ENCODE measurements around the gene PPP2R2D.
A peak's percentile ranks its signal among the peaks of the same experiment; 100 is the strongest.

The PPP2R2D gene

DNA sequence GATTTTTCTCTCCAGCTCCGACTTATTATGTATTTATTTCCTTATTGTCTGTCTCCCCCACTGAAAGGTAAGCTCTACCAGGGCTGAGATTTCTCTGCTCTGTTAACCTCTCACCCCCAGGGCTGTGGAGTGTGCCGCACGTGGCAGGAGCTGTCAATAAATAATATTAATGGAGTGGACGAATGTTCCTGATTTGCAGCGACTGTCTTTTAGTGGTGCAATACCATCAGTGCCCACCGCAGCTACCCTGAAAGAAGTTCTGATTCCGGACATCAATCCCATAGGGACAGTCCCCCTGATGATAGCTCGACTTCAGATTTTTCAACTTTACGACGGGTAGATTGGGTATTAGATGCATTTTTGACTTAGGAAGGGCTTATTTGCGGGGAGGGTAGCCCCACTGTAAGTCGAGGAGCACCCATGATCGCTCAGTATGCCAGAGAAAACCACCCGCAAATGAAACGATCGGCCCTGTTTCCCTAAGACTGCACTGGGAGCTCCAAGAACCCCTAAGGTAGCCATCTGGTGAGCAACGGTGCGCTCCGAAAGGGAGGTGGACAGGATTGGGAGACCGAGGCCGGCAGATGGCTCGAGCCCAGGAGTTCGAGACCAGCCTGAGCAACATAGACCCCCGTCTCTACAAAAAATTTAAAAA is 986 bp upstream of the PPP2R2D start:
- no peak for TF ChIP-seq ISL1 (CRISPR knock-in tag; IDR thresholded peaks at IDR 0.05)
- TF ChIP-seq, protein P1, sequence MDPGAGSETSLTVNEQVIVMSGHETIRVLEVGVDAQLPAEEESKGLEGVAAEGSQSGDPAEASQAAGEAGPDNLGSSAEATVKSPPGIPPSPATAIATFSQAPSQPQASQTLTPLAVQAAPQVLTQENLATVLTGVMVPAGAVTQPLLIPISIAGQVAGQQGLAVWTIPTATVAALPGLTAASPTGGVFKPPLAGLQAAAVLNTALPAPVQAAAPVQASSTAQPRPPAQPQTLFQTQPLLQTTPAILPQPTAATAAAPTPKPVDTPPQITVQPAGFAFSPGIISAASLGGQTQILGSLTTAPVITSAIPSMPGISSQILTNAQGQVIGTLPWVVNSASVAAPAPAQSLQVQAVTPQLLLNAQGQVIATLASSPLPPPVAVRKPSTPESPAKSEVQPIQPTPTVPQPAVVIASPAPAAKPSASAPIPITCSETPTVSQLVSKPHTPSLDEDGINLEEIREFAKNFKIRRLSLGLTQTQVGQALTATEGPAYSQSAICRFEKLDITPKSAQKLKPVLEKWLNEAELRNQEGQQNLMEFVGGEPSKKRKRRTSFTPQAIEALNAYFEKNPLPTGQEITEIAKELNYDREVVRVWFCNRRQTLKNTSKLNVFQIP (CRISPR knock-in tag; IDR thresholded peaks at IDR 0.05; ENCODE audit: borderline replicate concordance, low read depth): no peak
- no peak for TF ChIP-seq PPARA (CRISPR knock-in tag; IDR thresholded peaks at IDR 0.05; ENCODE audit: borderline replicate concordance)
- TF ChIP-seq ESRRG (CRISPR knock-in tag; IDR thresholded peaks at IDR 0.05): no peak
- TF ChIP-seq OSR1 (CRISPR knock-in tag; IDR thresholded peaks at IDR 0.05): no peak
- no peak for TF ChIP-seq ARNTL (CRISPR knock-in tag; IDR thresholded peaks at IDR 0.05; ENCODE audit: borderline replicate concordance, low read depth)
- ATAC-seq: peak; percentile 55

DNA sequence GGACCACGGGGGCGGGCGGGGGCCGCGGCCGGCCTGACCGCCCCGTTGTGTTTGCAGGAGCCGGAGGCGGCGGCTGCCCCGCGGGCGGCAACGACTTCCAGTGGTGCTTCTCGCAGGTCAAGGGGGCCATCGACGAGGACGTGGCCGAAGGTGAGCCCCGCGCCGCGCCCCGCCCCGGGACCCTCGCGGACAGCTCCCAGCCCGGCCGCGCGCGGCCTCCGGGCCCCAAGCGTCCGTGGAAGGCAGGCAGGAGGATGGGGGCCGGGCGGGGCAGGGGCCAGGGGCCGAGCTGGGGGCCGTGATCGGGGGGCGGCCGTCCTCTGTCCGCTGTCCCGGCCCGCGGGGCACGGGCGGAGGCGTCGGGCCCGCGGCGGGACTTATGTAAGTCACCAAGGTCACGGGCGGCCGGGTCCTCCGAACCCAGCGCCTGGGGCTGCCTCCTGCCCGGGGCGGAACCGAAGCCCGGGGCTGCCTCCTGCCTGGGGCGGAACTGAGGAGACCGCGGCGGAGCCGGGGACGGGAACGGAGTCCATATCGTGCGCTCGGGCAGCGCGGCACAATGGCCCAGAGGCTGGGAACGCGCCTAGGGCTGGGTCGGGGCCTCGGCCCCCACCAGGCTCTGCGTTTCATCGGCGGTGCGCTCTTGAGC is 497 bp downstream of the PPP2R2D start:
- ATAC-seq: peak; percentile 9
- TF ChIP-seq TCF4 (CRISPR knock-in tag; IDR thresholded peaks at IDR 0.05; ENCODE audit: borderline replicate concordance): no peak
- TF ChIP-seq ZNF70 (CRISPR knock-in tag; IDR thresholded peaks at IDR 0.05): no peak
- TF ChIP-seq, protein P2, sequence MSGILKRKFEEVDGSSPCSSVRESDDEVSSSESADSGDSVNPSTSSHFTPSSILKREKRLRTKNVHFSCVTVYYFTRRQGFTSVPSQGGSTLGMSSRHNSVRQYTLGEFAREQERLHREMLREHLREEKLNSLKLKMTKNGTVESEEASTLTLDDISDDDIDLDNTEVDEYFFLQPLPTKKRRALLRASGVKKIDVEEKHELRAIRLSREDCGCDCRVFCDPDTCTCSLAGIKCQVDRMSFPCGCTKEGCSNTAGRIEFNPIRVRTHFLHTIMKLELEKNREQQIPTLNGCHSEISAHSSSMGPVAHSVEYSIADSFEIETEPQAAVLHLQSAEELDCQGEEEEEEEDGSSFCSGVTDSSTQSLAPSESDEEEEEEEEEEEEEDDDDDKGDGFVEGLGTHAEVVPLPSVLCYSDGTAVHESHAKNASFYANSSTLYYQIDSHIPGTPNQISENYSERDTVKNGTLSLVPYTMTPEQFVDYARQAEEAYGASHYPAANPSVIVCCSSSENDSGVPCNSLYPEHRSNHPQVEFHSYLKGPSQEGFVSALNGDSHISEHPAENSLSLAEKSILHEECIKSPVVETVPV (CRISPR knock-in tag; IDR thresholded peaks at IDR 0.05): no peak
- TF ChIP-seq TOX (CRISPR knock-in tag; IDR thresholded peaks at IDR 0.05; ENCODE audit: borderline replicate concordance): no peak
- no peak for TF ChIP-seq CSDC2 (CRISPR knock-in tag; IDR thresholded peaks at IDR 0.05)
- TF ChIP-seq ZNF565 (CRISPR knock-in tag; conservative IDR thresholded peaks at IDR 0.05; ENCODE audit: low read depth): no peak
- TF ChIP-seq ARNTL (CRISPR knock-in tag; IDR thresholded peaks at IDR 0.05; ENCODE audit: borderline replicate concordance, low read depth): no peak
- TF ChIP-seq, protein P3, sequence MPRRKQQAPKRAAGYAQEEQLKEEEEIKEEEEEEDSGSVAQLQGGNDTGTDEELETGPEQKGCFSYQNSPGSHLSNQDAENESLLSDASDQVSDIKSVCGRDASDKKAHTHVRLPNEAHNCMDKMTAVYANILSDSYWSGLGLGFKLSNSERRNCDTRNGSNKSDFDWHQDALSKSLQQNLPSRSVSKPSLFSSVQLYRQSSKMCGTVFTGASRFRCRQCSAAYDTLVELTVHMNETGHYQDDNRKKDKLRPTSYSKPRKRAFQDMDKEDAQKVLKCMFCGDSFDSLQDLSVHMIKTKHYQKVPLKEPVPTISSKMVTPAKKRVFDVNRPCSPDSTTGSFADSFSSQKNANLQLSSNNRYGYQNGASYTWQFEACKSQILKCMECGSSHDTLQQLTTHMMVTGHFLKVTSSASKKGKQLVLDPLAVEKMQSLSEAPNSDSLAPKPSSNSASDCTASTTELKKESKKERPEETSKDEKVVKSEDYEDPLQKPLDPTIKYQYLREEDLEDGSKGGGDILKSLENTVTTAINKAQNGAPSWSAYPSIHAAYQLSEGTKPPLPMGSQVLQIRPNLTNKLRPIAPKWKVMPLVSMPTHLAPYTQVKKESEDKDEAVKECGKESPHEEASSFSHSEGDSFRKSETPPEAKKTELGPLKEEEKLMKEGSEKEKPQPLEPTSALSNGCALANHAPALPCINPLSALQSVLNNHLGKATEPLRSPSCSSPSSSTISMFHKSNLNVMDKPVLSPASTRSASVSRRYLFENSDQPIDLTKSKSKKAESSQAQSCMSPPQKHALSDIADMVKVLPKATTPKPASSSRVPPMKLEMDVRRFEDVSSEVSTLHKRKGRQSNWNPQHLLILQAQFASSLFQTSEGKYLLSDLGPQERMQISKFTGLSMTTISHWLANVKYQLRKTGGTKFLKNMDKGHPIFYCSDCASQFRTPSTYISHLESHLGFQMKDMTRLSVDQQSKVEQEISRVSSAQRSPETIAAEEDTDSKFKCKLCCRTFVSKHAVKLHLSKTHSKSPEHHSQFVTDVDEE (CRISPR knock-in tag; IDR thresholded peaks at IDR 0.05): no peak
- no peak for TF ChIP-seq RARB (CRISPR knock-in tag; IDR thresholded peaks at IDR 0.05)
- no peak for TF ChIP-seq BACH2 (CRISPR knock-in tag; IDR thresholded peaks at IDR 0.05; ENCODE audit: borderline replicate concordance)
- no peak for TF ChIP-seq ESRRG (CRISPR knock-in tag; IDR thresholded peaks at IDR 0.05)
- TF ChIP-seq, protein P1 (CRISPR knock-in tag; IDR thresholded peaks at IDR 0.05; ENCODE audit: borderline replicate concordance, low read depth): no peak

DNA sequence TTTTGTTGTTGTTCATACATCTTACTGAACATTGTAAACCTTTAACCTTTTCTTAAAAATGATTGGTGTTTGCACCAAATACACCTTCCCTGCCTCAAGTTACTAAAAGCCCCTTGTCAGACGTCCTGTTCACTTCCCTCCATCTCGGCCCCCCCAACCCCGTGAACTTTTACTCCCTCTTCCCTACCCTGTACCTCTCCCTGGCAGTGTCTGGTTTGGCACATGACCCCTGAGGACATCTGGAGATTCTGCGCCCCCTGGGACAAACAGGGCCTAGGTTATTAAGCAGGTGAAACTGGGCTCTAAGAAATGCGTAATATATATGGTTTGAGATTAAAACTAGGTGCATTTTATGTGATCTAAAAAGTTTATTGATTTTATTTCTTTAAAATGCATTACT is 1.4 kb downstream of the PPP2R2D start:
- no peak for ATAC-seq
- no peak for TF ChIP-seq ZNF70 (CRISPR knock-in tag; IDR thresholded peaks at IDR 0.05)
- TF ChIP-seq PPARA (CRISPR knock-in tag; IDR thresholded peaks at IDR 0.05; ENCODE audit: borderline replicate concordance): no peak
- no peak for TF ChIP-seq TOX (CRISPR knock-in tag; IDR thresholded peaks at IDR 0.05; ENCODE audit: borderline replicate concordance)
- TF ChIP-seq, protein P2 (CRISPR knock-in tag; IDR thresholded peaks at IDR 0.05): no peak
- no peak for TF ChIP-seq ZFP3 (CRISPR knock-in tag; IDR thresholded peaks at IDR 0.05)
- TF ChIP-seq, protein P4, sequence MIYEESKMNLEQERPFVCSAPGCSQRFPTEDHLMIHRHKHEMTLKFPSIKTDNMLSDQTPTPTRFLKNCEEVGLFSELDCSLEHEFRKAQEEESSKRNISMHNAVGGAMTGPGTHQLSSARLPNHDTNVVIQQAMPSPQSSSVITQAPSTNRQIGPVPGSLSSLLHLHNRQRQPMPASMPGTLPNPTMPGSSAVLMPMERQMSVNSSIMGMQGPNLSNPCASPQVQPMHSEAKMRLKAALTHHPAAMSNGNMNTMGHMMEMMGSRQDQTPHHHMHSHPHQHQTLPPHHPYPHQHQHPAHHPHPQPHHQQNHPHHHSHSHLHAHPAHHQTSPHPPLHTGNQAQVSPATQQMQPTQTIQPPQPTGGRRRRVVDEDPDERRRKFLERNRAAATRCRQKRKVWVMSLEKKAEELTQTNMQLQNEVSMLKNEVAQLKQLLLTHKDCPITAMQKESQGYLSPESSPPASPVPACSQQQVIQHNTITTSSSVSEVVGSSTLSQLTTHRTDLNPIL (CRISPR knock-in tag; IDR thresholded peaks at IDR 0.05; ENCODE audit: low read depth): no peak
- TF ChIP-seq, protein P1 (CRISPR knock-in tag; IDR thresholded peaks at IDR 0.05; ENCODE audit: borderline replicate concordance, low read depth): no peak
- TF ChIP-seq ARNTL (CRISPR knock-in tag; IDR thresholded peaks at IDR 0.05; ENCODE audit: borderline replicate concordance, low read depth): no peak
- TF ChIP-seq ZNF565 (CRISPR knock-in tag; conservative IDR thresholded peaks at IDR 0.05; ENCODE audit: low read depth): no peak
- no peak for TF ChIP-seq OSR1 (CRISPR knock-in tag; IDR thresholded peaks at IDR 0.05)
- TF ChIP-seq, protein P3 (CRISPR knock-in tag; IDR thresholded peaks at IDR 0.05): no peak
- TF ChIP-seq ESRRG (CRISPR knock-in tag; IDR thresholded peaks at IDR 0.05): no peak
- TF ChIP-seq ISL1 (CRISPR knock-in tag; IDR thresholded peaks at IDR 0.05): no peak
- TF ChIP-seq CSDC2 (CRISPR knock-in tag; IDR thresholded peaks at IDR 0.05): no peak
- no peak for TF ChIP-seq ZC3H10 (CRISPR knock-in tag; IDR thresholded peaks at IDR 0.05)

All from SK-N-SH treated with all-trans-retinoic acid at 6 μM for 48 hours (cell line).